Activated CD4-positive, CD25-positive, alpha-beta regulatory T cell (primary cell): ENCODE results near the gene CFAP157.

Source experiments
- DNase-seq, 4 experiments: peaks; one replicate each; lab custom pipeline; 2025; lab: John Stamatoyannopoulos, UW

CFAP157 gene

GRCh38 chr9:127762111-127762676 is 55.4 kb downstream of the CFAP157 start:
- no peak for DNase-seq

GRCh38 chr9:127763918-127764384 is 57.2 kb downstream of the CFAP157 start:
- no peak for DNase-seq

DNA sequence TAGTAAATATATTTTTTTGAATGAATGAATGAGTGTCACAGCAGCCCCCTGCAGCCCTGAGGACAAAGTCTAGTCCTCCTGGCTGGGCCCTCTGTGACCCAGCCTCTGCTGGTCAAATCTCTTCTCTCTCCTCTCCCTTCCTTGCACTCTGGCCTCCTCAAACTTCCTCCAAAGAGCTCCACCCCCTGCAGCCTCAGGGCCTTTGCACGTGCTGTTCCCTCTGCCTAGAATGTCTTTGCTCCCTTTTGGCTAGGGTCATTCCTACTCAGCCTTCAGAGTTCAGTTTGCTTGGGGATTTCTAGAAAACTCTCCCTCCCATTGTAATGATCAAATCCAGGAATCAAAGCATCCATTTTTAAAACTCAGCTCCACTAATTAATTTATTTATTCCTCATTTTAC is 58.6 kb downstream of the CFAP157 start:
- no peak for DNase-seq
